Activated CD4-positive, alpha-beta T cell treated with anti-CD3 and anti-CD28 coated beads, Interleukin-2, Interleukin-6, amounts not matched to agents 100 ng/mL and 50 ng/mL, durations not matched to agents 16 hours and 8 hours (primary cell): ENCODE data around the gene SVBP.
A peak's percentile ranks its signal among the peaks of the same experiment; 100 is the strongest.
"Not testable (repeated sequence)": the region's sequence is repeated elsewhere in the genome, so short reads cannot be mapped to it uniquely, and the experiment has no call there.

Experiments used
- DNase-seq: peaks from one replicate; pipeline ENCODE4 v3.0.0-alpha.2; 2020

The SVBP gene

GRCh38 chr1:42816585-42817439 is at the start of gene SVBP, which contains the start of gene ERMAP:
Gene SVBP, minus strand, starts transcription at chr1:42817397. Its CDS starts 853 bp downstream, at chr1:42816544.
Gene ERMAP, plus strand, starts transcription at chr1:42817122. Its CDS starts 13,327 bp downstream, at chr1:42830449.
- DNase-seq = peak; percentile 97

- no peak for DNase-seq
Measured at GRCh38 chr1:42866549-42866948, 49.4 kb upstream of the SVBP start.

GRCh38 chr1:42861014-42861399 is 43.8 kb upstream of the SVBP start:
- no peak for DNase-seq

GRCh38 chr1:42860339-42861013 is 43.3 kb upstream of the SVBP start:
- DNase-seq = no peak

- not testable (repeated sequence) for DNase-seq
Measured at GRCh38 chr1:42859366-42859765, 42.2 kb upstream of the SVBP start.

- DNase-seq = not testable (repeated sequence)
Measured at GRCh38 chr1:42856554-42856953, 39.4 kb upstream of the SVBP start.

- no peak for DNase-seq
Measured at GRCh38 chr1:42853116-42853884, 36.1 kb upstream of the SVBP start.

GRCh38 chr1:42852608-42852980 is 35.4 kb upstream of the SVBP start:
- no peak for DNase-seq

GRCh38 chr1:42851960-42852607 is 34.9 kb upstream of the SVBP start:
- no peak for DNase-seq

- DNase-seq = no peak
Measured at GRCh38 chr1:42851420-42851819, 34.2 kb upstream of the SVBP start.

- DNase-seq = no peak
Measured at GRCh38 chr1:42849944-42850343, 32.7 kb upstream of the SVBP start.

GRCh38 chr1:42848823-42849537 is 31.8 kb upstream of the SVBP start:
- no peak for DNase-seq

- DNase-seq = peak; percentile 75
Measured at GRCh38 chr1:42847721-42848460, 30.7 kb upstream of the SVBP start.

GRCh38 chr1:42847111-42847595 is 30.0 kb upstream of the SVBP start:
- DNase-seq = peak; percentile 30

- DNase-seq = peak; percentile 96
Measured at GRCh38 chr1:42846257-42847110, 29.3 kb upstream of the SVBP start, which contains the start of gene ZNF691. Gene ZNF691, plus strand, starts transcription at chr1:42846613. Its CDS starts 3,046 bp downstream, at chr1:42849659.

GRCh38 chr1:42845866-42846256 is 28.7 kb upstream of the SVBP start:
- DNase-seq = no peak

- no peak for DNase-seq
Measured at GRCh38 chr1:42845193-42845592, 28.0 kb upstream of the SVBP start.

GRCh38 chr1:42844592-42845140 is 27.5 kb upstream of the SVBP start:
- peak; percentile 28 for DNase-seq

GRCh38 chr1:42841440-42842147 is 24.4 kb upstream of the SVBP start:
- DNase-seq = no peak
